Mucosa of descending colon (tissue), 3 donors: Measurements from ENCODE around the gene TFE3. TPM values are rescaled to one million over a fixed set of nuclear protein-coding genes. Genes with fewer than 3 reads are reported as not detected.

ENCODE experiments used
- ATAC-seq: fragments of 200-7000 bp; cut with Tn5 transposase; one replicate; pipeline ENCODE4 v1.9.1; 2020; ENCODE audit warnings: mild to moderate bottlenecking, moderate library complexity
- DNase-seq, 3 donors: peaks; one replicate each; pipeline ENCODE4 v3.0.0-alpha.2; 2020
- H3K36me3 ChIP-seq: fragments of 200-600 bp; one replicate; pipeline ENCODE4 v1.8.0; 2021; ENCODE audit warnings: low read depth, mild to moderate bottlenecking
- H3K4me1 ChIP-seq: fragments of 200-600 bp; one replicate; pipeline ENCODE4 v1.8.0; 2021; ENCODE audit warnings: low read depth, mild to moderate bottlenecking
- H3K4me3 ChIP-seq: fragments of 200-600 bp; one replicate; pipeline ENCODE4 v1.8.0; 2021; ENCODE audit warnings: mild to moderate bottlenecking
- H3K9me3 ChIP-seq: fragments of 200-600 bp; one replicate; pipeline ENCODE4 v1.8.0; 2021; ENCODE audit warnings: mild to moderate bottlenecking
- CTCF ChIP-seq: fragments of 200-600 bp; IDR thresholded peaks from one replicate; pipeline ENCODE4 v1.8.0; 2022; ENCODE audit warnings: antibody characterized with exemption, mild to moderate bottlenecking
- intact Hi-C, 2 donors: fragments of 100-400 bp; cut with DNase I in 1 of 2; cut with micrococcal nuclease in 1 of 2; formaldehyde crosslinking; loops; one replicate each; pipeline versions ENCODE4 v1.11.0 to v1.11.1; 2022; cut with DNase I, micrococcal nuclease
- total RNA-seq, 3 donors: library from RNA; stranded (reverse); fragmentation: NEBNext Ultra II Directional in 2 of 3; extraction: Animal tissue kit (Norgen Biotek cat#: 25700) in 2 of 3; gene quantifications; one replicate each; pipeline versions ENCODE4 v1.2.1 to v1.2.4, GENCODE V29; 2021 to 2023
- donor health status: DM: no; HTN: no; CAD: no; lungs with moderate emphysema.
- donor health status: DM: no; HTN: no; CAD: no.
- donor health status: DM: no; HTN: yes; CAD: no.

The TFE3 gene
- total RNA-seq, 3 donors from 2014 or later: 26.6 to 46.6 (median 28.1) TPM

- Histone ChIP-seq H3K4me3 (no peak overlapping the region), H3K4me1 (no peaks in the 10 kb centered on the region), H3K36me3 (no peaks in the 10 kb centered on the region), H3K9me3 (no peaks in the 10 kb centered on the region)
- intact Hi-C loops: no loop called here
- ATAC-seq (no peak), DNase-seq (peak in 1 of 3 donors; percentile 1)
- no peak for TF ChIP-seq CTCF
Measured at GRCh38 chrX:48998391-48998790, 44.8 kb downstream of the TFE3 start.

GRCh38 chrX:48997865-48998264, 45.3 kb downstream of the TFE3 start:
- Histone ChIP-seq H3K9me3 (no peaks in the 10 kb centered on the region), H3K4me1 (no peaks in the 10 kb centered on the region), H3K36me3 (no peaks in the 10 kb centered on the region), H3K4me3 (no peak overlapping the region)
- no peak for TF ChIP-seq CTCF
- intact Hi-C loops: no loop called here
- DNase-seq (no peak), ATAC-seq (no peak)

GRCh38 chrX:48997455-48997854, 45.7 kb downstream of the TFE3 start:
- TF ChIP-seq CTCF: no peak
- no peaks in the 10 kb centered on the region for H3K36me3 ChIP-seq
- intact Hi-C loops: no loop called here
- no peaks in the 10 kb centered on the region for H3K9me3 ChIP-seq
- DNase-seq (no peak), ATAC-seq (no peak)
- no peak overlapping the region for H3K4me3 ChIP-seq
- no peaks in the 10 kb centered on the region for H3K4me1 ChIP-seq

- ATAC-seq (no peak), DNase-seq (peak in 1 of 3 donors; percentile 4)
- H3K4me1 ChIP-seq: no peaks in the 10 kb centered on the region
- H3K4me3 ChIP-seq: no peak overlapping the region
- TF ChIP-seq CTCF: no peak
- no peaks in the 10 kb centered on the region for H3K9me3 ChIP-seq
- H3K36me3 ChIP-seq: no peaks in the 10 kb centered on the region
- intact Hi-C loops: no loop called here
Measured at GRCh38 chrX:48996969-48997368, 46.2 kb downstream of the TFE3 start.

GRCh38 chrX:48992341-48992740, 50.8 kb downstream of the TFE3 start:
- H3K9me3 ChIP-seq: no peaks in the 10 kb centered on the region
- DNase-seq: no peak
- TF ChIP-seq CTCF: no peak
- H3K36me3 ChIP-seq: no peaks in the 10 kb centered on the region
- no peak for ATAC-seq
- H3K4me3 ChIP-seq: no peak overlapping the region
- H3K4me1 ChIP-seq: no peaks in the 10 kb centered on the region
- intact Hi-C loops: no loop called here

GRCh38 chrX:48989483-48989882, 53.7 kb downstream of the TFE3 start:
- DNase-seq (peak in 1 of 3 donors; percentile 17), ATAC-seq (no peak)
- H3K4me3 ChIP-seq: no peak overlapping the region
- no peaks in the 10 kb centered on the region for H3K36me3 ChIP-seq
- no peaks in the 10 kb centered on the region for H3K9me3 ChIP-seq
- no peaks in the 10 kb centered on the region for H3K4me1 ChIP-seq
- intact Hi-C loops: no loop called here
- no peak for TF ChIP-seq CTCF
